Inflammatory macrophage (primary cell): ENCODE results near the gene AP1AR.
A peak's percentile ranks its signal among the peaks of the same experiment; 100 is the strongest.
"Not testable (repeated sequence)": the region's sequence is repeated elsewhere in the genome, so short reads cannot be mapped to it uniquely, and the experiment has no call there.

Experiments
- DNase-seq, 2 donors: peaks; one replicate each; pipeline ENCODE4 v3.0.0-alpha.2; 2020 to 2022

AP1AR gene

DNA sequence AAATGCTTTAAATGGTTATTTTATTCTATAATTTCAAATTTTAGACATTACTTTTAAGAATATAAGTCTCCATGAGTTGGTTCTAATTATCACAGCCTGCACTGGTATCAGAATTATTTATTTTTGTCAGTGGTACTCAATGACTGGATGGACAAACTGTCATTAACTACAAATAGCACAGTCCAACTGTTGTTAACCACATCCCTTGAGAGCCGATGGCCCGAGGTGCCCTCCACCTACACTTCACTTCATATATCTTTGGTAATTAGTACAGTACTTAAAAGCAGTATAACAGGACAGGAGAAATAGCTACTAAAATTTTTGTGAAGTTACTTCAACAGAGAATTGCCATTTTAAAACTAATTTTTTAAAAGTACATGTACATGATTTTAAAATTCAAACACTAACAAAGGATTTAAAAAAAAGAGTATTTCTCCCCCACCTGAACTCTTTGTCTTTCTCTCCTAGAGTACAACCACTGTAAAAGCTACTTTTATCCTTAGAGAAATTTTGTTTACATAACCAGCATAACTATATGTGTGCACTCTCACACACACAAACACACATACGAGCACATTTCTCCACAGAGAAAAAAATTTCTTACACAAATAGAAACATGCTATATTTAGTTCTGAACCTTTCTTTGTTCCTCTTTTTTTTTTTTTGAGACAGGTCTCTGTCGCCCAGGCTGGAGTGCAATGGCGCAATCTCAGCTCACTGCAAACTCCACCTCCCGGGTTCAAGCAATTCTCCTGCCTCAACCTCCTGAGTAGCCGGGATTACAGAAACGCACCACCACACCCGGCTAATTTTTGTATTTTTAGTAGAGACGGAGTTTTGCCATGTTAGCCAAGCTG is 47.7 kb downstream of the AP1AR start:
- peak; percentile 21 to 50 for DNase-seq

DNA sequence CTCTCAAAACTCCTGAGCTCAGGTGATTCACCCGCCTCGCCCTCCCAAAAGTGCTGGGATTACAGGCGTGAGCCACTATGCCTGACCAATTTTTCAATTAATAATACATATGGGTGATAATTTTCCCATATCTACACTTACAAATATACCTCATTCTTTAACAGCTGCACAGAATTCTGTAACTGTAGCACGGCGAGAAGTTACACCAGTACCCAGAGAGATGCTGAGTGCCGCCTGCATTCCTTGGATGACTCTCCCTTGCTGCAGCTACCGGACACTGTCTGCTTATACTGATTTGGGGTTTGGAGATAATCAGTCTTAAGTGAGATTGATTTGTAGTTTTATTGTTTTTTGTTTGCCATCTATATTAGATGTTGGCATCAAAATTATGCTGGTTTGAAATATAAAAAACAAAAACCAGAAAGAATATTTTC is 48.3 kb downstream of the AP1AR start:
- no peak for DNase-seq

DNA sequence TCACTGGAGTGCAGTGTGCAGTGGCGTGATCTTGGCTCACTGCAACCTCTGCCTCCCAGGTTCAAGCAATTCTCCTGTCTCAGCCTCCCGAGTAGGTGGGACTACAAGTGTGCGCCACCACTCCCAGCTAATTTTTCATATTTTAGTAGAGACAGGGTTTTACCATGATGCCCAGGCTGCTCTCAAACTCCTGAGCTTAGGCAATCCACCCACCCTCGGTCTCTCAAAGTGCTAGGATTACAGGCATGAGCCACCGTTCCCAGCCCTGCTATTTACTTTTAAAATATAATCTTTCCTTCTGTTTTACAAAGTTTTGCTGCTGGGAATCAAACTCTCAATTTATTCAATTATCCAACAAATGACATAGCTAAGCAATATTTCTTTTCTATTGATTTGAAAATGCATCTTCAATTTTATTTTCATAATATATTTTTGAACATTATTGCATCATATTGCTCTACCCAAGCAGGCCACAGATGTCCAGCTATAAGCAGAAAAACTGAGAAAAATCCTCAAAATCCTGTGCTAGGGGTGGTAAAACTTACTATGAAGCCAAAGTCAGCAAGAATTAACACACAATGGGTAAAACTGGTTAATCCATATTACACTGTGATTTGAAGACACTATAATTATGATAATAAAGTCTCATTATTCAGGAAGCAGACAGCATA is 48.9 kb downstream of the AP1AR start:
- DNase-seq, result no peak

DNA sequence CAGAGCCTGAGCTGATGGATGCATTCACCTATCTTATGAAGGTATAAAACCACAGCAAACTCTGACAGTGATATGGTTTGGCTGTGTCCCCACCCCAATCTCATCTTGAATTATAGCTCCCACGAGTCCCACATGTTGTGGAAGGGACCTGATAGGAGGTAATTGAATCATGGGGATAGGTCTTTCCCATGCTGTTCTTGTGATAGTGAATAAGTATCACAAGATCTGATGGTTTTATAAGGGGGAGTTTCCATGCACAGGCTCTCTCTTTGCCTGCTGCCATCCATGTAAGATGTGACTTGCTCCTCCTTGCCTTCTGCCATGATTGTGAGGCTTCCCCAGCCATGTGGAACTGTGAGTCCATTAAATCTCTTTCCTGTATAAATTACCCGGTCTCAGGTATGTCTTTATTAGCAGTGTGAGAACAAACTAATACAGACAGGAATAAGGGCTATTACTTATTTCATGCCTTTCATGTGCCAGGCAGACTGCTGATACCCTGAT is 50.4 kb downstream of the AP1AR start:
- not testable (repeated sequence) for DNase-seq

DNA sequence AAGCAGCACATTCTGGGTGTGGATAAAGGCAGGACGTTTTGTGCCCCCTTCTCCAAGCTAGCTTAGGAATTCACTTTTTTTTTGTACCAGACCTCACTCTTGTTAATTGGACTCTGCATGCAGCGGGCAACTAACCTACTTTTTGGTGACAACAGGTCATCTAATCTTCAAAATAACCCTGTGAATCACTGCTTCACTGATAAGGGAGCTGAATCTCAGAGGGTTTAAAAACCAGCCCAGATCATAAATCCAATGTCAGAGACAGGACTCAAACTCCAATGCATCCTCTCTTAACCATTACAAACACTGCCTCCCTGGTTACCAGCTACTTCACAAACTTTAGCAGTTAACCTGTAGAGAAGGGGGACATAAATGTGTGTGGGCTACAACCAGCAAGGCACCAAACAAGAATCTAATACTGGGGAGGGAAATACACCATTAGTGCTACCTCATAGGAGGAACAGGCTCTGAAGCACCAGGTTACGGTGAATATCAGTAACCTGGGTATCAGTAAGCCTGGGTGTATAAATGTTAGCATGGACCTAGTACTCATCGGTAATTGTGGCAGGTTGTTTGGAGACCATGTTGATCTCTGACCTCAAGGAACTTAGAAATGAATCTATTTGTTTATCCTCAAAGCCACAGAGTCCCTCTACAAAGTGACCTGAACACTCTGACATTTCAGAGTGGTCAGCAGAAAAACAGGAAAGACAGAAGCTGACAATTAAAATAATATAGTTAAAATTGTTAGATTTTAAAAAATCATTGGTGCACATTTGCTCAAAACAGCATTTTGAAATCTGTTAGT is 51.5 kb downstream of the AP1AR start:
- DNase-seq, result no peak

DNA sequence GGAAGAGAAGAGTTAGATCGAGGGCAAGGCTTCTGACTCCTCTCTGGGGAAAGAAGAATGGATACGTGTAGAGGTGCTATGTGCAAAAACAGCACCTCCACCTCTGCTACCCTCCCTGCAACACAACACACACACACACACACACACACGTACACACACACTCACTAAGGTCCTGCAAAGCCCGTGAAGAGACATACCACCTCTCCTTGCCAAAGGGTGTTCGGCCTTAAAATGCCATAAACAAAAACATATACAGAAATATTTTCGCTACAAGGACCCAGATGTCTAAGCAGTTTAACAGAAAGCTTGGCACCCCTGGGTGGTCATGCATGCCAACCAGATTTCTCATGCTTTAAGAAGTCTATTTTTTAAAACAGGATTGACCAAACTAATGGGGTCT is 52.6 kb downstream of the AP1AR start:
- DNase-seq, result no peak

DNA sequence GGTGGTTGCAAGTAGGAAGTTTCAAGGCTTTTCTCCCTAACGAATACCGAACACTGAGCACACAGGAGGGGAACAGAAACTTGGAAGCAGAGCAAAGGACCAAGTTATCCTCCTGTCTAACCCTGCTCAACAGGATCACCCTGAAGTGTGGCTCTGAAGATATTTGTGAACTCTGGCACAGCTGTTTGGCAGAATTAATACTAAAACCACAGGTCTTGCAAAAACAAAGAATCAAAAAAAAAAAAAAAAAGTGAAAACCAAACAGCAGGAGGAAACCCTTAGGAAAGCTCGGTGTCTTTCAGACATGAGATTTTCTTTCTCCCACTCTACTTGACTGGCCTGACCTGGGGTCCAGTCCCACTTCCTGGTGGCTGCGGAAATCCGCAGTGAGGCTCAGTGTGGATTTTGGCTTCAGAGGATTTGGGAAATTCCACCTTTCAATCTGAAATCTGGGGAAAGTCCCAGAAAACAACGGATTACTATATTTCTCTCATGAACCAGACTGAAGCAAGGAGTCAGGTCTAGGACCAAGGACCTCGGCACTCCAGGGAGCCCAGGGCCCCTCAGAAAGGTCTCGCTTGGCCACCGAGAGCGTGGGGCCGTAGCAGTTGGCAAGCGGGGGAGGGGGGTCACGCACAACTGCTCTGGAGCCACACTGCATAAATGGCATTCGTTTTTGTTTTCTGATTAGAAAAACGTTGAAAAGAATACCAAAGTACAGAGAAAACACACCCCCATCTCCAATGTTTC is 53.2 kb downstream of the AP1AR start:
- peak in 1 of 2 donors; percentile 30 for DNase-seq

DNA sequence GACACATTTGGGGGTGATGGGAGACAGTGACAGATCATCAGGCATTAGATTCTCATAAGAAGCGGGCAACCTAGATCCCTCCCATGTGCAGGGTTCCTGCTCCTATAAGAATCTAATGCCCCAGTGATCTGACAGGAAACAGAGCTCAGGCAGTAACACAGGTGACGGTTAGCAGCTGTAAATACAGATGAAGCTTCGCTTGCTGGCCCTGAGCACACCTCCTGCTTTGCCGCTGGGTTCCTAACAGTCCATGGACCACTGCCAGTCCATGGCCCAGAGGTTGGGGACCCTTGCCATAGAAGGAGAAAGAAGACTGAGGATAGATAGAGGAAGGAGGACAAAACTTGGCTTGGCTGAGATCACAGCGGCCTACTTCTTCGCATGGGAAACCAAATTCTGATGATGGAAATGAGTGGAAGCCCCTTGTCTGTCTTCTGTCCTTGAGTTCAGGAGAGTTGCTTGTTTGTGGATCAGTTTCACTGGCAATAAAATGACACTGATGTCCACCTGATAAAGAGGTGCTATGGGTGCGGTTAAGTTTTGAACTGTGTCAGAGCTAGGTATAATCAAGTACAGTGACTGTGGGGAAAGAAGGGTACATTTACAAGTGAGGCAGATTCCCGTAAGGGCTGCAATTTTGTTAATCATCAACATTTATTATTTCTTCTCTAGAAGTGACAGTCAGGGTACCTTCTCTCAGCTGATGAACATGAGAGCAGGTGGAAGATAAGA is 55.8 kb downstream of the AP1AR start:
- DNase-seq, result no peak

DNA sequence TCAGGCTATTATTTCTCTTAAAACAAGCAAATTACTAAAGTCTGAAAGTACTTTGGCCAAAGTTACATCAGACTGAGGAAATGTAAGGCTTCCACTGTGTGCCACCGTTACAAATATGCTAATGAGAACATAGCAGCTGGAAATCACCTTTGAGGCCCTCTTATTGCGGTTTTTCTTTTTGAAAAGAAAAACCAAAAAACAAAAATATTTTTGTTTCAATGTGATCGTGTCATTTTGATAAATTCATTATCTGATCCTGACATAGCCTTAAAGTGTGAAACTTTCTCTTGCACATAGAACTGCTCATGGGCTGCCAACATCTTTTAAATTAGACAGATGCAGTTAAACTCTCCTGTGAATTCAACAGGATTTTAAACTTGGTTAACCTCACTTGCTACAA is 56.9 kb downstream of the AP1AR start:
- no peak for DNase-seq

DNA sequence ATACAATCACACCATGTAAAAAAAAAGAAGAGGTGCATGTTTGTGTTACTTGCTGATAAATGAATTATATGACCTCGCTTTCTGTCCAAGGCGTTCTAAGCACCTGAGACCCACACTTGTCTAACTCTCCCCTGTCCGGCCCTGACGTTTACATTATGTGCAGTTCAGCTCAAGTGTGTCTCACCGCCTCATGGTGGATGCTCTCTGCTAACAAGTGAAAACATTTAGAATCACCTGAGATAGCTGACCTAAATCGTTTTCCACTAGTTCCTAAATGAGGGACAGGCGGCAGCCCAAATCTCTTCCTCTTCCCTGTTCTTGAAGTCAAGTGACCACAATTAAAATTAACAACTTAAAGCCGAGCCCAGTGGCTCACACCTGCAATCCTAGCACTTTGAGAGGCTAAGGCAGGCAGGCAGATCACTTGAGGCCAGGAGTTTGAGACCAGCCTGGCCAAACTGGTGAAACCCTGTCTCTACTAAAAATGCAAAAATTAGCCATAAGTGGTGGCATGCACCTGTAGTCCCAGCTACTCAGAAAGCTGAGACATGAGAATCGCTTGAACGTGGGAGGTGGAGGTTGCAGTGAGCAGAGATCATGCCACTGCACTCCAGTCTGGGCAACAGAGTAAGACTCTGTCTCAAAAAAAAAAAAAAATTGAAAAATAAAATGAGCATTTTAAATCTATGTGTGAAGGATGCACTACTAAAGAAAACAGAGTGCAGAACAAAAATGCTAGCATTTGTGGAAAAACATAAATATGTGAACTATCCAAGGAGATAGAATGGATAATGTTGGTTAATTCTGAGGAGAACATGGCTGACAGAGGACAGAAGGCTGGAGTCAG is 58.0 kb downstream of the AP1AR start:
- DNase-seq, result no peak

DNA sequence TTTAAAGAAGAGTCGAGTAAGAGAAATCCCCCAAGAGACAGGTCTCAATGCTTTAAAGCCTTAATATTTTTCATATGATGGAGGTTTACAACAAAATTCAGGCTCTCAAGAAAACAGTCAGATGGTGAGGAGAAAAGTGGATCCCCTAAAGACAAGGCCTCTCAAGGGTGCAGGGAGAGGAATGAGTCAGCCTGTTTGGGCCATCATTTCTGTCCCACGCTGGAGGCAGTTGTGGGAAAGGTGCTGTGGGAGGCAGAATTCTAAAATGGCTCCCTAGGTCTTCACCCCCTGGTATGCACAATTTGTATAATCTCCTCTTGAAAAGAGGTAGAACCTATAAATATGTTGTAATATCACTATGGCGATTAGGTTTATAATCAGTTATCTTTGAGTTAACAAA is 58.8 kb downstream of the AP1AR start:
- DNase-seq, result no peak

DNA sequence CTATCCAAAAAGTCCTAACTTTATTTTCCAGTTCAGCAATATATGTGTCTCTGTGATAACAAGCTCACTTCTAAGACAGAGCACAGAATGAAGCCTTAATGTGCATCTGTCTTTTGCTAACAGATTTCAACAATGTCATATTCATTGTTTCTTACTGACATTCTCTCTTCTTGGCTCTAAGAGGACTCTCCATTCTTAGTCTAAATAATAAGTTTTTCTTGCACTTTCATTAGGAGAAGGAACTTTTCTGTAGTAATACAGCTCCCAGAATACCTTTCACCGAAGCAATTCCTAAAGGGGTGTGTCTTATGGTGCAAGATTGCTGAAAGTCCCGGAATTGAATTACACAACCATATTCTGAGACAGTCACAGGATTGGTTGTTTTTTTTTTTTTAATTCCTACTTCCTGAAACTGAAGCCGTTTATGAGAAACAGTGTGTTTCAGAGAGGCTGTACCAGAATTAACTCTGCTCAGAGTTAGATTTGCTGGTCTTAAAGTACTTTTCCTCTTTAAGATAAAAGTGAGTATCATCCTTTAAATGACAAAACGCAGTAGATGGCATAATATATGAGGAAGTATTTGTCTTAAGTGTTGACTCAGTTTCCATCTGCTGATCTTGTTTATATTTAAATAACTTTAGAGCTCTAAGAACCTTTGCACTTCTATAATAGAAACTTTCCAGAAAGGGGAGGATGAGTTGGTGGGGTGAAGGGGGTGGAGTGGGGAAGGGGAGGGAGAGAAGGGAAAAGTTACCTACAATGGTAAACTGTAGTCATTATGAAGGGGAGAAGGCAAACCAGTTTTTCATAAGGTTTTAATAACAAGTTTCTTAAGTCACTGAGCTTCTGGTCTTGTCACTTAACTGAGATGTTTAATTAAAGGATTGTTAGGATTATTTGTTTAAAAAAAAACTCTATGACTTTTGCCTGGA is 65.6 kb downstream of the AP1AR start, which contains the start of gene ALPK1:
ALPK1 (plus strand) TSS at position 421 of the 932 bp plus-strand sequence.
- peak; percentile 89 to 96 for DNase-seq

DNA sequence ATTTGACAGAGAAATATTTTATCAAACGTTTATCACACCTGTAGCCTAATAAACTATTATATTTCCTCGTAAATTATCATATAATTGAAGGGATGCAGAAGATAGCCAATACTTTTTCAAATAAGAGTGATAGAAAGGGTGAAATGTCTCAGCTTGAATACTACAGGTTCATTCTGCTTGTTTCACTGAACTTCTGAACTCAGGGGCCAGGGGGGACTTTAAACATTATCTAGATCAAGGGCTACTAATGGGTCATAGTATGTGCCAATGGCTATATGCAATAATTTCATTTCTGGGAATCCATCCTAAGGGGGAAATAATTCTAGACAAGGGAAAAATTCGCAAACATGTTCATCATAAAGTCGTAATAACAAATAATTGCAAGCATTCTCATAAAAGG is 68.1 kb downstream of the AP1AR start:
- DNase-seq, result no peak

DNA sequence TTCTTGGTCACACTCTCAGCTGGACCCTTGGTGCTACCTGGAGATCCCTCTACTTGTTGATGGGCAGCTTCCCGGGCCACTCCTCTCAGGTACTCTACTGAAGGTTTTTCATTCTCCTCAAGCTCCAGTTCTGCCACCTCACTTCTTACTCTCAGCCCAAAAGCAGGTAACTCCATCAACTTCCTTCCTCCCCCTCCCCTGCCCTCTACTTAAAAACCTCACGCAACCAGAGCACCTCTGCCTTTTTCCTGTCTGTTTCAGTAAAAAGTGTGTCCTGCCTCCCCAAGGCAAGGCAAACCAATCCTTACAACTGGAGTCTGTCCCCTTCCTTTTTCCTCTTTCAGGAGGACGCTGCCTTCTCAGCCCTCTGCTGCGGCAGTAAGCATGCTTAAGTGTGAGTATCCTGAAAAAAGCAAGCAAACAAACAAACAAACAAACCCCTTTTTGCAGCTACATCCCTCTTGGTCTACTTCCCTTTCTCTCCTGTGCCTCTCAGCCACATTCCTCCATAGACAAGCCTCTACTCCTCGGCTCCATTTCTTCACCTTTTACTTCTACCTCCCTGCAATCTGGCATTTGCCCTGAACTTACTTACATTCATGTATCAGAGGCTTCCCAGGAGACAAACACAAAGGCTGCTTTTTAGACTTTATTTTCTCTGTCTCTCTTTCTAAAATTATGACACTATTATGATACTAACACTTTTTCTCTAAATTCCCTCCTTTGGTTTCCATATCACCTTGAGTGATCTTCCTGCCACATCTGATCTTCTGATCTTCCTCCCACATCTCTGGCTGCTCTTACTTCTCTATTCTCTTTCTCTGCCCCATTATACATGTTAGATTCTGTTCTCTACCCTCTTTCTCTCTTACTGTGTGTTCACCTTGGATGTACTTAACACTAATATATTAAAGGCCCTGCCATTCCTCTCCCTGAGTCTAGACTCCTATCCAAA is 71.0 kb downstream of the AP1AR start:
- no peak for DNase-seq

DNA sequence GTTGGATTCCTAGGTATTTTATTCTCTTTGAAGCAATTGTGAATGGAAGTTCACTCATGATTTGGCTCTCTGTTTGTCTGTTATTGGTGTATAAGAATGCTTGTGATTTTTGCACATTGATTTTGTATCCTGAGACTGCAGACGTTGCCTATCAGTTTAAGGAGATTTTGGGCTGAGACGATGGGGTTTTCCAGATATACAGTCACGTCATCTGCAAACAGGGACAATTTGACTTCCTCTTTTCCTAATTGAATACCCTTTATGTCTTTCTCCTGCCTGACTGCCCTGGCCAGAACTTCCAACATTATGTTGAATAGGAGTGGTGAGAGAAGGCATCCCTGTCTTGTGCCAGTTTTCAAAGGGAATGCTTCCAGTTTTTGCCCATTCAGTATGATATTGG is 73.9 kb downstream of the AP1AR start:
- DNase-seq, result not testable (repeated sequence)

DNA sequence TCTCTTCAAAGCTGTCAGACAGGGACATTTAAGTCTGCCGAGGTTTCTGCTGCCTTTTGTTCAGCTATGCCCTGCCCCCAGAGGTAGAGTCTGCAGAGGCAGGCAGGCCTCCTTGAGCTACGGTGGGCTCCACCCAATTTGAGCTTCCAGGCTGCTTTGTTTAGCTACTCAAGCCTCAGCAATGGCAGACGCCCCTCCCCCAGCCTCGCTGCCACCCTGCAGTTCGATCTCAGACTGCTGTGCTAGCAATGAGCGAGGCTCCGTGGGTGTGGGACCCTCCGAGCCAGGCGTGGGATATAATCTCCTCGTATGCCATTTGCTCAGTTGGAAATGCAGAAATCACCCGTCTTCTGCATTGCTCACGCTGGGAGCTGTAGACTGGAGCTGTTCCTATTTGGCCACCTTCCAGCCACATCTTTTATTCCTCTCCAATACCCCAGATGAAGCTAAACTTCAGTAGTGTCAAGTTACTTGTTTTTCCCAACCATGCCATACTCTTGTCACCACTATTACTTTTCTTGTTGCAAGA is 77.7 kb downstream of the AP1AR start:
- not testable (repeated sequence) for DNase-seq

DNA sequence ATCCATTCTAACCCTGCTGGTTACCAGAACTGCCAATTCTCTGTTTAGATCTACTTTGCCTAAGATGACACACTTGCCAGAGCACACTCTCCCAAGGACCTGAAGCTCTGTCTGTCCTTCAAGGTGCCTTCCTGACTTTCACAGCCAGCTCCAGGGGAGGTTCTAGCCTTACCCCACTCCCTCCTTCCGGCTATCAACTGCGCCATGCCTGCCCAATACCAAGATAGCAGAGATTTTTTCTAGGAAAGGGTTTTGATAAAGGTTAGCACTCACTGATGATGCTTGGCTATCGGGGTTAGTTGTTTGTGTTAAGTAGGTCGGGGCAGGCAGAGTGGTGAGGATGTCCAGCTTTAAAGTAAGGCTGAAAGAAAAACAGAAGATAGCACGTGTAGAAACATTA is 79.9 kb downstream of the AP1AR start:
- no peak for DNase-seq
